CD4-positive, alpha-beta T cell treated with Interferon gamma for 1 hour (primary cell): ENCODE results near the gene CALHM3.
"Not testable (repeated sequence)": the region's sequence is repeated elsewhere in the genome, so short reads cannot be mapped to it uniquely, and the experiment has no call there.

Source experiments
- DNase-seq: peaks from one replicate; pipeline ENCODE4 v3.0.0-alpha.2; 2020

Gene CALHM3

DNA sequence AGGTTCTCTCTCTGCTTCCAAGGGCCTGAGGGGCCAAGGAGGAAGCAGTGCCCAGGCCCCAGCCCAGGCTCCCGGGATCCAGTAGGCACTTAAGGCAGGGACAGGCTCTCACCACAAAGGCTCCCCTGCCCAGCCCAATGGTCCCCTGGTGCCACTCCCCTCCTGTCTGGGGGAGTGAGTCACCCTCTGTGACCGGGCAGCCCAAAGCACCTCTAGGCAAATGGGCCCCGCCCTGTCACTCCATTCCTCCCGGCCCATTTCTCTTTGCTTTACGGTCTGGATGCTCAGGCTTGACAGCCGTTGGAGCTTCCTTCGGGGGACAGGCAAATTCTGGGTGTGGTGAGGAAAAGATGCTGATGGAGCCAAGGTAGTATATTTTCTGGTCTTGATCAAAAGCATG is at the start of gene CALHM3:
Gene CALHM3, minus strand, starts transcription at position 106 of the 400 bp plus-strand sequence. CDS start 208 bp downstream, outside the sequence.
- no peak for DNase-seq

DNA sequence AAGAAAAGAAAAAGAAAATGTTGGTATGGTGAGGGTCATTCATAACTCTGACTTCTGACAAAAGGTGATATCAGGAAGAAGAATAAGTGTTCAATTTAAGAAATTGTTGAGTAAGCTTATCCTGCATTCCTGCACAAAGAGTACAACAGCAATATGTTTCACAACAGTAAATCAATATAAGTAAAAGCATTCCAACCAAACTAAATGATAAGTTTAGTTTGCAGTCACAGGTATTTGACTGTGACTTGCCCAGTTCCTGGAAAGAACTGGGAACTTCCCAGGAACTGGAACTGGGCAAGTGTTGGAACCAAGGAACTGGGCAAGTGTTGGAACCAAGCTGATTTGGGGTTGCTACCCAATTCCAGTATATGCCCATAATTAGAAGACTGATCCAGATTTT is 49.5 kb upstream of the CALHM3 start:
- no peak for DNase-seq

DNA sequence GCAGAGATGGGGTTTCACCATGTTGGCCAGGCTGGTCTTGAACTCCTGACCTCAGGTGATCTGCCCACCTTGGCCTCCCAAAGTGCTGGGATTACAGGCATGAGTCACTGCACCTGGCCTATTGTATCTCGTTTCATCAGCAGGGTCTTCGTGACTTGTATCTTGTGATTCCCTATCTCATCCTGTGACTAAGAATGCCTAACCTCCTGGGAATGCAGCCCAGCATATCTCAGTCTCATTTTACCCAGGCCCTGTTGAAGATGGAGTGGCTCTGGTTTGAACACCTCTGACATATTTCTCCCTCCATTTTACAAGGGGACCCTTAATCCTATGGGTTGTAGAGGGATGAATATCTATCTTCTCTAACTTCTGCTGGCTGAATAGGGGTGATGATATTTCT is 48.4 kb upstream of the CALHM3 start:
- not testable (repeated sequence) for DNase-seq

DNA sequence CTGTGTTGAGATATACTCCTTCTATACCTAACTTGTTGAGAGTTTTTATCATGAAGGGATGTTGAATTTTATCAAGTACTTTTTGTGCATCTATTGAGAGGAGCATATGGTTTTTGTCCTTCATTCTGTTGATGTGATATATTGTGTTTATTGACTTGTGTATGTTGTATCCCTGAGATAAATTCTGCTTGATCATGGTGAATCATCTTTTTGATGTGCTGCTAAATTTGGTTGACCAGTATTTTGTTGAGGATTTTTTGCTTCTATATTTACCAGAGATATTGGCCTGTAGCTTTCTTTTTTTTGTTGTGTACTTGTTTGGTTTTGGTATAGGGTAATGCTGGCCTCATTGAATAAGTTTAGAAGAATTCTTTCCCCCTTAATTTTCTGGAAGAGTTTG is 46.9 kb upstream of the CALHM3 start:
- DNase-seq: no peak

DNA sequence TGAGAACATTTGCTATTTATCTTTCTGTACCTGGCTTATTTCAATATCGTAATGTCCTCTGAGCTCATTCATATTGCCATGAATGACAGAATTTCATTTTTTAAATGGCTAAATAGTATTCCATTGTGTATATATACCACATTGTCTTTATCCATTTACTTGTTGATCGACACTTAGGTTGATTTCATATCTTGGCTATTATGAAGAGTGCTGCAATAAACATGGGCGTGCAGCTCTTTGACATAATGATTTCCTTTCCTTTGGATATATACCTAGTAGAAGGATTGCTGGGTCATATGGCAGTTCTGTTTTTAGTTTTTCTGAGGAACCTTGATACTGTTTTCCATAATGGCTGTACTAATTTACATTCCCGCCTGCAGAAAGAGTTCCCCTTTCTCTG is 44.6 kb upstream of the CALHM3 start:
- no peak for DNase-seq

DNA sequence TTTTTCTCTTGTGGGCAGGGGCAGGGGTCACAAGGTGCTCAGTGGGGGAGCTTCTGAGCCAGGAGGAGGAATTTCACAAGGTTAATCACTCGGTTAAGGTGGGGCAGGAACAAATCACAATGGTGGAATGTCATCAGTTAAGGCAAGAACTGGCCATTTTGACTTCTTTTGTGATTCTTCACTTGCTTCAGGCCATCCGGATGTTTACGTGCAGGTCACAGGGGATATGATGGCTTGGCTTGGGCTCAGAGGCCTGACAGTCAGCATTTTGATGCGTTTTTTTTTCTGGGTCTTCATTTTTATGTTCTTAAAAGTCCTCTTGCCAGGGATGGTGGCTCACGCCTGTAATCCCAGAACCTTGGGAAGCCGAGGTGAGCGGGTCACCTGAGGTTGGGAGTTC is 43.0 kb upstream of the CALHM3 start:
- not testable (repeated sequence) for DNase-seq

- no peak for DNase-seq
These were observed 40.8 kb upstream of the CALHM3 start for GRCh38 chr10:103519798-103520197.

- no peak for DNase-seq
These were observed 38.4 kb upstream of the CALHM3 start for GRCh38 chr10:103517234-103518085.

- DNase-seq: no peak
These were observed 35.2 kb upstream of the CALHM3 start for GRCh38 chr10:103514244-103514643.

GRCh38 chr10:103513380-103514060 is 34.5 kb upstream of the CALHM3 start:
- no peak for DNase-seq

- no peak for DNase-seq
These were observed 33.7 kb upstream of the CALHM3 start for GRCh38 chr10:103512591-103513379.

DNA sequence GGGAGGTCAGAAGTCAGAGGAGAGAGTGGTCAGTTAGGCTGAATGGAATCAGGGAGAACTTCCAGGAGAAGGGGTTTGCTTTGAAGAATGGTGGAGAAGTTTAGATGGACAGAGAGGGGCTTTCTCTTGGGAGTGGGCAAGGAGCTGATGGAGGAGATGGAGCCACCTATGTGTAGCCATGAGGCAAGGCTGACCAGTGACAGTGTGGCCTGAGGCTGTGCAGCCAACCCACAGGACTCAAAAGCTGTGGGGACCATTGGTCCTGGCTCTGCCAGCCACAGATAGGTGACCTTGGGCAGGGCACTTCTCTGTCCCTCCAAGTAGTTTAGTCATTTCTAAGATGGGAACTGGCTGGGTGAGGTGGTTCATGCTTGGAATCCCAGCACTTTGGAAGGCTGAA is 33.1 kb upstream of the CALHM3 start:
- no peak for DNase-seq

DNA sequence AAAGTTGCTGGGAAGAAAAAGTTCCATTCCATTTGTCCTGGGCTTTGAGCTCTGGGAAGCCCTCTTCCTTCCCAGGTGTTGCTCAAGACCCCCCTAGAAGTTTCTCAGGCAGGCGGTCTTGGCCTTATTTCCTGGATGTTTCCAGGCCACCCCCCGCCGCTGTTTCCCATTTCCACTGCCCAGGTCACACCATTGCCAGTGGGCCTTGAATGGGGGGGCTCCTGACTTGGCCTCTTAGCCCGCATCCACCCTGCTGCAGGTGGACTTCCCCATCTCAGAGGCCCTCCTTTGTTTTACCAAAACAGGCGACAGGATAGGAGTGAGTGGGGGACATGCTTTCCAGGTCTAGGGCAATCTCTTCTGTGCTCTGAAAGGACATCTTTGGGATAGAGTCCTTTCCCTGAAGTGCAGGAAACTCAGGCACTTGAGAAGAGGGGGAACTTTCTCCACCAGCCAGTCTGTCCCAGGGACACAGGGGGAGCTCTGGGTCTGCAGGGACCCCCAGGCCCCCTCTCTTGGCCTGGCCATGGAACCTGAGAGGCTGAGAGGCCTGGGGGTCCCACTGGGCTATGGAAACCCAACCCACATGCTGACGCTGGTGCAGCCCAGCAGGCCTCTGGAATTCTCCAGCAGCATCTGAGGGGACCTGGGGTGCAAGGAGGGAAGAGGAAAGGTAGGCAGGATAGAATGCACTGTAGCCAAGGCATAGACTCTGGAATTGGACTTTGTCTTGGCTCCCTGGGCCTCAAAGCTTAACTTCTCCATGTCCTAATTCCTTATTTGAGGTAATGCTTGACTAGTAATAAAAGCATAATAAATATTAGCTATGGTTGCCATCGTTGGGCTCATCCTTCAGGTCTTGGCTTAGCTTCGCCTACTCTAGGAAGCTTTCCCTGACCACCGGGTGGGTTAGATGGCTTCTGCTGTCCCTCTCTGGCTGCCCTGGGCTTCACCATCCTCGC is 32.0 kb upstream of the CALHM3 start:
- no peak for DNase-seq

DNA sequence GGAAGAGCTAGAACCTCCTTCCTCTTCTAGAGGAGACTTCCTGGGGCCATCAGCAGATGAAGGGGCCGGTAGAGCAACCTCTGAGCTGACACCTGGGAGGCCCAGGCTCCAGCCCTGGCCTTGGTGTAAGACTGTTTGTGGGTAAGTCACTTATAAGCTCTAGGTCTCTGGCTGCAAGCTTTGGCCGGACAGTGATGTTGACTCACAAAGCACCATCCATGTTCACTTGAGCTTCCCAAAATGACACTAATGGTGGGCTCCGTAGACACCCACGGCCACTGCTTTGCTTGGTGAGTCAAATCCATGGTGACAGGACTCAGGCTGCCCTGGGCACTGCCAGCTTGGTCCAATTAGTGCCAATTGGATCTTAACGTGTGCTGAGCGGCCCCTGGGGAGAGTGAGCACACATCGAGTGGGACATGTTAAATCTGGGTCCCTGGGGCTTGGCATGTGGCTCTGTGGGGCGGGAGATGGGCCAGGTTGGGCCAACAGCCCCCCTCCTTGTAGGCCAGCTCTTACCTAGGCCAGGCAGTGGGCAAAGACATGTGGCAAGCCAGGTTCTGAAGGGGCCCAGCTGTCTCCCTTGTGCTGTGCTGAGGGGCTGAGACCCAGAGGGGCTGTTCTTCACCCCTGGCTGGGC is 31.1 kb upstream of the CALHM3 start:
- no peak for DNase-seq

- no peak for DNase-seq
These were observed 28.5 kb upstream of the CALHM3 start for GRCh38 chr10:103507235-103508191.

GRCh38 chr10:103506061-103506460 is 27.0 kb upstream of the CALHM3 start:
- DNase-seq: no peak

DNA sequence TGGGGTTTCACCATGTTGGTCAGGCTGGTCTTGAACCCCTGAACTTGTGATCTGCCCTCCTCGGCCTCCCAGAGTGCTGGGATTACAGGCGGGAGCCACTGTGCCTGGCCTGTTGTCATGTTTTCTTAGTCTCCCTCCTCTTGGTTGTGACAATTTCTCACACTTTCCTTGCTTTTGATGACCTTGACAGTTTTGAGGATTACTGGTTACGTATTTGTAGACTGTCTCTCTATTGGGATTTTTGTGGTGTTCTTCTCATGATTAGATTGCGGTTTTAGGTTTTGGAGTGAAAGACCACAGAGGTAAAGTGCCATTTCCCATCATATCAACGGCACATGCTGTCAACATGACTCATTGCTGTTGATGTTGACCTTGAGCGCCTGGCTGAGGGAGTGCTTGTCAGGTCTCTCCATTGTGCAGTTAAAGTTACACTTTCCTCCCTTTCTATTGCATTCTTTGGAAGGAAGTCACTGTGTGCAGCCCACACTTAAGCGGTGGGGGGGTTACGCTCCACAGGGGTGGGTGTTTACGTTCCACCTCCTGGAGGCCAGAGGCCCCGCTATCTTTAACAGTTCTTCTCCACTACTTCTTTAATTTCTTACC is 25.2 kb upstream of the CALHM3 start:
- DNase-seq: no peak

DNA sequence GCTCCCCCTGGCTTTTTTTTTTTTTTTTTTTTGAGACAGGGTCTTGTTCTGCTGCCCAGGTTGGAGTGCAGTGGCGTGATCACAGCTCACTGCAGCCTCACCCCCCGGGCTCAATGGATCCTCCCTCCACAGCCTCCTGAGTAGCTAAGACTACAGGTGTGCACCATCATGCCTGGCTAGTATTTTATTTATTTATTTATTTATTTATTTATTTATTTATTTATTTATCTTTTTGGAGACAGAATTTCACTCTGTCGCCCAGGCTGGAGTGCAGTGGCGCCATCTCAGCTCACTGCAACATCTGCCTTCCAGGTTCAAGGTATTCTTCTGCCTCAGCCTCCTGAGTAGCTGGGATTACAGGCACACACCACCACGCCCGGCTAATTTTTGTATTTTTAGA is 24.7 kb upstream of the CALHM3 start:
- DNase-seq: not testable (repeated sequence)

GRCh38 chr10:103502849-103503660 is 24.0 kb upstream of the CALHM3 start:
- no peak for DNase-seq
